K562 (cell line): ENCODE data around the gene KLF2. TPM values are rescaled to one million over a fixed set of nuclear protein-coding genes. Genes with fewer than 3 reads are reported as not detected.

Experiments
- ATAC-seq: fragments of 200-7000 bp; cut with Tn5 transposase; 3 replicates; pipeline ENCODE4 v1.9.1; 2020; ENCODE audit warnings: moderate library complexity
- BruUV-seq: library from RNA; stranded (reverse); fragments of 400-500 nt; replicated peaks from 2 replicates; lab custom pipeline; 2021; lab: Mats Ljungman, UMichigan
- CTCF ChIA-PET: fragments of 300-600 bp; formaldehyde crosslinking; extraction: SDS; loops from one replicate; lab custom pipeline; 2021; ENCODE audit warnings: low intra/inter-chr PET ratio; lab: Yijun Ruan, JAX
- POLR2A ChIA-PET: fragments of 300-600, 350-650 bp; sonication (Branson Sonifier 250); formaldehyde crosslinking; extraction: SDS; loops from one replicate; lab custom pipeline; 2021; ENCODE audit warnings: antibody characterized with exemption, inconsistent platforms; lab: Yijun Ruan, JAX
- DNase-seq, 4 experiments: peaks; one replicate each; pipeline versions ENCODE4 v3.0.0 to v3.0.0-alpha.2; 2011 to 2018; ENCODE audit warnings: low spot score in 3 of 4, mixed read lengths in 3 of 4; ENCODE audit errors: extremely low read depth in 1 of 4
- FAIRE-seq: peaks from 2 replicates; lab custom pipeline; 2011; peaks lifted over from hg19 to GRCh38; lab: Jason Lieb, UNC
- H2AFZ ChIP-seq: 2 replicates; pipeline ENCODE4 v1.6.0; 2011; ENCODE audit warnings: low read depth, low read length, control low read depth, inconsistent platforms
- H3K27ac ChIP-seq: fragments of 200-600 bp; 3 replicates; pipeline ENCODE4 v1.8.0; 2011; ENCODE audit warnings: low read depth, mild to moderate bottlenecking, control low read depth, inconsistent platforms, low read length, moderate library complexity, mixed read lengths; ENCODE audit errors: extremely low read depth
- H3K27me3 ChIP-seq, 2 experiments: fragments of 300-600 bp in 1 of 2; 2 replicates in 1 of 2; 3 replicates in 1 of 2; pipeline versions ENCODE4 v1.6.0 to v1.8.0; 2011; ENCODE audit warnings: inconsistent platforms in 2 of 2, low read length in 2 of 2, mild to moderate bottlenecking in 1 of 2, mixed read lengths in 1 of 2, moderate library complexity in 1 of 2; ENCODE audit not compliant: control insufficient read depth in 2 of 2, insufficient read depth in 2 of 2
- H3K36me3 ChIP-seq: fragments of 300-600 bp; 3 replicates; pipeline ENCODE4 v1.8.0; 2011; ENCODE audit warnings: mild to moderate bottlenecking, low read length, inconsistent platforms; ENCODE audit not compliant: control insufficient read depth, insufficient read depth
- H3K4me1 ChIP-seq, 2 experiments: fragments of 200-600 bp in 1 of 2; replicated peaks in 1 of 2; 2 replicates in 1 of 2; 3 replicates in 1 of 2; pipeline versions ENCODE4 v1.5.1 to v1.8.0; 2011; ENCODE audit warnings: inconsistent platforms in 2 of 2, low read length in 2 of 2, mild to moderate bottlenecking in 1 of 2, mixed read lengths in 1 of 2, moderate library complexity in 1 of 2; ENCODE audit not compliant: control insufficient read depth in 2 of 2, insufficient read depth in 2 of 2
- H3K4me2 ChIP-seq: 2 replicates; pipeline ENCODE4 v1.6.1; 2011; ENCODE audit warnings: low read length, control low read depth, inconsistent platforms, mixed read lengths; ENCODE audit not compliant: insufficient read depth
- H3K4me3 ChIP-seq: fragments of 200-600 bp; sonication (generic), shearing (Covaris generic); 2 replicates; pipeline ENCODE4 v1.5.1; 2016; ENCODE audit warnings: control low read depth, inconsistent platforms
- H3K79me2 ChIP-seq: fragments of 200-600 bp; 3 replicates; pipeline ENCODE4 v1.8.0; 2011; ENCODE audit warnings: low read length, inconsistent platforms; ENCODE audit not compliant: control insufficient read depth, insufficient read depth
- H3K9ac ChIP-seq, 2 experiments: 2 replicates each; pipeline versions ENCODE4 v1.6.0 to v1.6.1; 2011; ENCODE audit warnings: low read depth in 2 of 2, low read length in 2 of 2, control low read depth in 1 of 2, inconsistent platforms in 1 of 2, mild to moderate bottlenecking in 1 of 2, mixed read lengths in 1 of 2; ENCODE audit not compliant: insufficient read depth in 1 of 2
- H3K9me1 ChIP-seq: one replicate; pipeline ENCODE4 v1.6.0; 2011; ENCODE audit warnings: inconsistent platforms, mild to moderate bottlenecking, low read length, moderate library complexity; ENCODE audit not compliant: control insufficient read depth, insufficient read depth
- H3K9me3 ChIP-seq: replicated peaks from 2 replicates; pipeline ENCODE4 v1.5.1; 2011; ENCODE audit warnings: low read depth, low read length, inconsistent platforms; ENCODE audit not compliant: control insufficient read depth, insufficient read depth
- H4K20me1 ChIP-seq: replicated peaks from 2 replicates; pipeline ENCODE4 v1.6.1; 2011; ENCODE audit warnings: low read length, inconsistent platforms, mixed read lengths; ENCODE audit not compliant: control insufficient read depth, insufficient read depth
- CHCHD3 ChIP-seq: fragments of 250-450 bp; sonication (Bioruptor Pico); IDR thresholded peaks from 2 replicates; pipeline ENCODE4 v2.1.2; 2022; ENCODE audit warnings: mild to moderate bottlenecking
- ELF1 ChIP-seq: fragments of 200-800 bp; sonication (Bioruptor generic); IDR thresholded peaks from 2 replicates; pipeline ENCODE4 v1.6.1; 2016; ENCODE audit warnings: missing genetic modification characterization, missing compliant biosample characterization
- HDGF ChIP-seq: fragments of 450-650 bp; IDR thresholded peaks from 2 replicates; pipeline ENCODE4 v1.6.1; 2016
- MAFG ChIP-seq: fragments of 450-650 bp; conservative IDR thresholded peaks from 2 replicates; pipeline ENCODE4 v1.6.1; 2016; ENCODE audit warnings: missing genetic modification characterization, missing compliant biosample characterization
- RFX7 ChIP-seq: fragments of 250-450 bp; sonication (Bioruptor Pico); IDR thresholded peaks from 2 replicates; pipeline ENCODE4 v1.5.1; 2021; ENCODE audit warnings: mild to moderate bottlenecking
- SMC3 ChIP-seq: conservative IDR thresholded peaks from 2 replicates; pipeline ENCODE4 v1.6.1; 2011; ENCODE audit warnings: low read depth, low read length, improper control_type of control experiment; ENCODE audit not compliant: insufficient read depth
- THRAP3 ChIP-seq: fragments of 450-650 bp; IDR thresholded peaks from 2 replicates; pipeline ENCODE4 v1.6.1; 2016; ENCODE audit warnings: mild to moderate bottlenecking, inconsistent platforms, borderline replicate concordance
- YBX1 ChIP-seq: fragments of 450-650 bp; IDR thresholded peaks from 2 replicates; pipeline ENCODE4 v1.7.1; 2016; ENCODE audit warnings: mild to moderate bottlenecking
- ZNF507 ChIP-seq: conservative IDR thresholded peaks from 2 replicates; pipeline ENCODE4 v1.6.1; 2017; ENCODE audit warnings: missing genetic modification characterization, missing compliant biosample characterization
- ZNF668 ChIP-seq: fragments of 250-450 bp; sonication (Bioruptor Pico); IDR thresholded peaks from 2 replicates; pipeline ENCODE4 v1.8.0; 2022; ENCODE audit warnings: mild to moderate bottlenecking, inconsistent platforms
- WGBS: fragments of 100-300 bp; shearing (Covaris generic); methylation state at CpG from one replicate; pipeline ENCODE4 v1.1.6; 2016; ENCODE audit warnings: low coverage, mixed read lengths; ENCODE audit not compliant: insufficient coverage; ENCODE audit errors: missing lambda C conversion rate; 5-methylcytosine and 5-hydroxymethylcytosine counted together
- in situ Hi-C: fragments of 300-500 bp; cut with MboI; formaldehyde crosslinking; loops from 4 replicates; pipeline ENCODE4 v1.15.0; 2018; ENCODE audit warnings: inconsistent platforms, mixed read lengths
- intact Hi-C: fragments of 100-400 bp; cut with micrococcal nuclease; formaldehyde crosslinking; loops from 2 replicates; pipeline ENCODE4 v1.14.2; 2022
- polyA plus RNA-seq, 8 experiments: library from polyadenylated mRNA; depleted of rRNA in 4 of 8; stranded (reverse) in 5 of 8; unstranded in 3 of 8; fragments of >200 nt; fragmentation: Nextera tagmentation in 2 of 8; fragmentation: Illumina TruSeq in 1 of 8; extraction: Ambion mirVana in 2 of 8; extraction: Trizol in 1 of 8; gene quantifications; 2 replicates each; pipeline versions ENCODE4 v1.2.1 to v1.2.3, GENCODE V29; 2011 to 2014; ENCODE audit warnings: inconsistent platforms in 1 of 8, missing spikeins in 1 of 8
- total RNA-seq, 7 experiments: library from RNA; depleted of rRNA in 6 of 7; stranded (reverse); fragments of >200 nt in 6 of 7; fragmentation: Illumina TruSeq in 2 of 7; extraction: Trizol in 2 of 7; gene quantifications; 2 replicates each; pipeline versions ENCODE4 v1.2.1 to v1.2.3, GENCODE V29; 2011 to 2021; ENCODE audit warnings: low replicate concordance in 1 of 7
- TF ChIP-seq, protein P1 (sequence below), 2 experiments: fragments of 450-650 bp; IDR thresholded peaks; 2 replicates each; pipeline ENCODE4 v1.6.1; 2018; ENCODE audit warnings: mild to moderate bottlenecking in 2 of 2, low read depth in 1 of 2; ENCODE audit not compliant: partially characterized antibody in 2 of 2
- TF ChIP-seq, protein P2 (sequence below): fragments of 450-650 bp; IDR thresholded peaks from 2 replicates; pipeline ENCODE4 v1.6.1; 2018; ENCODE audit warnings: mild to moderate bottlenecking, low read depth; ENCODE audit not compliant: partially characterized antibody

KLF2 gene
- total and polyA plus RNA-seq, 9 of the 15 experiments (the other 6 are each of a cell fraction or from before 2014, with no cell fraction given), result 0.07 to 0.71 TPM; not detected in 7

DNA sequence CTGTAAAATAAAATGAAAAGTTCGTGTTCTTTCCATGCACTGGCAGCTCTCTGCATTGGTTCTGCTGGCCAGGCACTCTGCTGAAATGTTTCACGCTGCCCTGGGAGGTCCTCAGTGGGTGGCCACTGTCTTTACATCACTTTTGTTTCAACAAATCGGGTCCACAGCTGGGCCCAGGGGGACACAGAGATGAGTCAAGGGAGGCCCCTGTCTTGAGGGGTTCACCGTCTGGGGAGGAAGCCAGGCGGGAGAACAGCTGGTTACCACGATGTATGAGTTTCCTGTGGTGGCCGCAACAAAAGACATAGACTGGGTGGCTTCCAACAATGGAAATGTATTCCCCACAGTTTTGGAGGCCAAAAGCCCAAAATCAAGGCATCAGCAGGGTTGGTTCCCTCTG lies 5.1 kb upstream of the KLF2 start:
- H3K27me3 ChIP-seq, result peaks cover 14 to 53% of the 10 kb centered on the region in 2 experiments; a peak in 3 of 5 replicates
- CTCF ChIA-PET, result interaction anchor here (0.7 kb wide), 1 partner anchor 73 kb away, joined by 6 read pairs; no protein-coding TSS in a partner anchor
- no peak overlapping the region for H3K4me3 ChIP-seq
- H3K9ac ChIP-seq, result no peak overlapping the region
- FAIRE-seq, result no peak
- peaks cover 5% of the 10 kb centered on the region; the same call in 1 of the 2 replicates for H3K9me3 ChIP-seq
- WGBS, result 6% methylated on average over 7 of the region's 7 CpGs
- no peaks in the 10 kb centered on the region for H3K36me3 ChIP-seq
- TF ChIP-seq ELF1 (tag) (no peak), SMC3 (no peak), YBX1 (no peak), ZNF668 (CRISPR knock-in tag) (no peak), THRAP3 (no peak), HDGF (no peak), ZNF507 (tag) (no peak), MAFG (no peak), RFX7 (no peak), CHCHD3 (no peak)
- TF ChIP-seq, protein P1, sequence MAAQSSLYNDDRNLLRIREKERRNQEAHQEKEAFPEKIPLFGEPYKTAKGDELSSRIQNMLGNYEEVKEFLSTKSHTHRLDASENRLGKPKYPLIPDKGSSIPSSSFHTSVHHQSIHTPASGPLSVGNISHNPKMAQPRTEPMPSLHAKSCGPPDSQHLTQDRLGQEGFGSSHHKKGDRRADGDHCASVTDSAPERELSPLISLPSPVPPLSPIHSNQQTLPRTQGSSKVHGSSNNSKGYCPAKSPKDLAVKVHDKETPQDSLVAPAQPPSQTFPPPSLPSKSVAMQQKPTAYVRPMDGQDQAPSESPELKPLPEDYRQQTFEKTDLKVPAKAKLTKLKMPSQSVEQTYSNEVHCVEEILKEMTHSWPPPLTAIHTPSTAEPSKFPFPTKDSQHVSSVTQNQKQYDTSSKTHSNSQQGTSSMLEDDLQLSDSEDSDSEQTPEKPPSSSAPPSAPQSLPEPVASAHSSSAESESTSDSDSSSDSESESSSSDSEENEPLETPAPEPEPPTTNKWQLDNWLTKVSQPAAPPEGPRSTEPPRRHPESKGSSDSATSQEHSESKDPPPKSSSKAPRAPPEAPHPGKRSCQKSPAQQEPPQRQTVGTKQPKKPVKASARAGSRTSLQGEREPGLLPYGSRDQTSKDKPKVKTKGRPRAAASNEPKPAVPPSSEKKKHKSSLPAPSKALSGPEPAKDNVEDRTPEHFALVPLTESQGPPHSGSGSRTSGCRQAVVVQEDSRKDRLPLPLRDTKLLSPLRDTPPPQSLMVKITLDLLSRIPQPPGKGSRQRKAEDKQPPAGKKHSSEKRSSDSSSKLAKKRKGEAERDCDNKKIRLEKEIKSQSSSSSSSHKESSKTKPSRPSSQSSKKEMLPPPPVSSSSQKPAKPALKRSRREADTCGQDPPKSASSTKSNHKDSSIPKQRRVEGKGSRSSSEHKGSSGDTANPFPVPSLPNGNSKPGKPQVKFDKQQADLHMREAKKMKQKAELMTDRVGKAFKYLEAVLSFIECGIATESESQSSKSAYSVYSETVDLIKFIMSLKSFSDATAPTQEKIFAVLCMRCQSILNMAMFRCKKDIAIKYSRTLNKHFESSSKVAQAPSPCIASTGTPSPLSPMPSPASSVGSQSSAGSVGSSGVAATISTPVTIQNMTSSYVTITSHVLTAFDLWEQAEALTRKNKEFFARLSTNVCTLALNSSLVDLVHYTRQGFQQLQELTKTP (IDR thresholded peaks at IDR 0.05; ENCODE audit: low read depth in 1 of 2, partially characterized antibody in 2 of 2), result no peak
- TF ChIP-seq, protein P2, sequence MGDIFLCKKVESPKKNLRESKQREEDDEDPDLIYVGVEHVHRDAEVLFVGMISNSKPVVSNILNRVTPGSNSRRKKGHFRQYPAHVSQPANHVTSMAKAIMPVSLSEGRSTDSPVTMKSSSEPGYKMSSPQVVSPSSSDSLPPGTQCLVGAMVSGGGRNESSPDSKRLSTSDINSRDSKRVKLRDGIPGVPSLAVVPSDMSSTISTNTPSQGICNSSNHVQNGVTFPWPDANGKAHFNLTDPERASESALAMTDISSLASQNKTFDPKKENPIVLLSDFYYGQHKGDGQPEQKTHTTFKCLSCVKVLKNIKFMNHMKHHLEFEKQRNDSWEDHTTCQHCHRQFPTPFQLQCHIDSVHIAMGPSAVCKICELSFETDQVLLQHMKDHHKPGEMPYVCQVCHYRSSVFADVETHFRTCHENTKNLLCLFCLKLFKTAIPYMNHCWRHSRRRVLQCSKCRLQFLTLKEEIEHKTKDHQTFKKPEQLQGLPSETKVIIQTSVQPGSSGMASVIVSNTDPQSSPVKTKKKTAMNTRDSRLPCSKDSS, result no peak
- TF ChIP-seq, all 486 proteins: peak for 0
- BruUV-seq, result no TSS peak
- intact Hi-C loops (no loop called here), in situ Hi-C loops (no loop called here)
- DNase-seq (no peak), ATAC-seq (no peak)
- POLR2A ChIA-PET, result no interaction called here
- Histone ChIP-seq H3K27ac (no peak overlapping the region), H3K79me2 (no peaks in the 10 kb centered on the region), H3K4me1 (peaks cover 6 to 8% of the 10 kb centered on the region in 2 experiments), H2AFZ (no peak overlapping the region), H4K20me1 (peaks cover 8% of the 10 kb centered on the region), H3K4me2 (no peak overlapping the region), H3K9me1 (peaks cover 2% of the 10 kb centered on the region)
